Measurements from ENCODE around the gene SLBP.

GRCh38 chr4:1676605-1677525, 35.3 kb downstream of the SLBP start:
- TF ChIP-seq POLR2AphosphoS5 (IDR thresholded peaks at IDR 0.05; ENCODE audit: low read depth, low read length) = no peak
- TF ChIP-seq, protein P1, sequence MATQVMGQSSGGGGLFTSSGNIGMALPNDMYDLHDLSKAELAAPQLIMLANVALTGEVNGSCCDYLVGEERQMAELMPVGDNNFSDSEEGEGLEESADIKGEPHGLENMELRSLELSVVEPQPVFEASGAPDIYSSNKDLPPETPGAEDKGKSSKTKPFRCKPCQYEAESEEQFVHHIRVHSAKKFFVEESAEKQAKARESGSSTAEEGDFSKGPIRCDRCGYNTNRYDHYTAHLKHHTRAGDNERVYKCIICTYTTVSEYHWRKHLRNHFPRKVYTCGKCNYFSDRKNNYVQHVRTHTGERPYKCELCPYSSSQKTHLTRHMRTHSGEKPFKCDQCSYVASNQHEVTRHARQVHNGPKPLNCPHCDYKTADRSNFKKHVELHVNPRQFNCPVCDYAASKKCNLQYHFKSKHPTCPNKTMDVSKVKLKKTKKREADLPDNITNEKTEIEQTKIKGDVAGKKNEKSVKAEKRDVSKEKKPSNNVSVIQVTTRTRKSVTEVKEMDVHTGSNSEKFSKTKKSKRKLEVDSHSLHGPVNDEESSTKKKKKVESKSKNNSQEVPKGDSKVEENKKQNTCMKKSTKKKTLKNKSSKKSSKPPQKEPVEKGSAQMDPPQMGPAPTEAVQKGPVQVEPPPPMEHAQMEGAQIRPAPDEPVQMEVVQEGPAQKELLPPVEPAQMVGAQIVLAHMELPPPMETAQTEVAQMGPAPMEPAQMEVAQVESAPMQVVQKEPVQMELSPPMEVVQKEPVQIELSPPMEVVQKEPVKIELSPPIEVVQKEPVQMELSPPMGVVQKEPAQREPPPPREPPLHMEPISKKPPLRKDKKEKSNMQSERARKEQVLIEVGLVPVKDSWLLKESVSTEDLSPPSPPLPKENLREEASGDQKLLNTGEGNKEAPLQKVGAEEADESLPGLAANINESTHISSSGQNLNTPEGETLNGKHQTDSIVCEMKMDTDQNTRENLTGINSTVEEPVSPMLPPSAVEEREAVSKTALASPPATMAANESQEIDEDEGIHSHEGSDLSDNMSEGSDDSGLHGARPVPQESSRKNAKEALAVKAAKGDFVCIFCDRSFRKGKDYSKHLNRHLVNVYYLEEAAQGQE (IDR thresholded peaks at IDR 0.05; ENCODE audit: insufficient read depth in 1 of 2, low read depth in 2 of 2, low read length in 2 of 2) = no peak
